Heart left ventricle (tissue), 13 donors: ENCODE measurements around the gene STRADA.

Experiments used
- CTCF ChIP-seq, 12 donors: fragments of 200-600 bp; sonication (generic) in 4 of 12; IDR thresholded peaks; one replicate each; pipeline versions ENCODE4 v1.5.0 to v1.8.0; 2018 to 2022; ENCODE audit warnings: antibody characterized with exemption in 12 of 12, mild to moderate bottlenecking in 5 of 12
- POLR2A ChIP-seq, 2 donors: fragments of 450-650 bp; IDR thresholded peaks; one replicate each; pipeline ENCODE4 v1.6.1; 2017; ENCODE audit warnings: antibody characterized with exemption in 2 of 2, mild to moderate bottlenecking in 2 of 2, moderate library complexity in 2 of 2
- donor health status: ischemic (EF 13 %, LVEDD 7.1; RV severe dilation, severe dysfunction).
- donor health status: DM: no; HTN: yes; CAD: no.
- donor health status: DM: no; HTN: no; CAD: no.
- donor health status: ischemic (EF 25% LVEDD 6.9; RV normal size, moderate dysfunction).
- donor health status: ischemic (EF 25% LVEDD 5.7; RV mildly dilated, moderate dysfunction).
- donor health status: ischemic (EF 35%, LVEDD 5.7; RV mildly dilated, moderate dysfunction).
- donor health status: nonischemic (EF 11% LVEDD 7.7; RV severe dilation, severe dysfunction).
- donor health status: DM: yes; HTN: yes; CAD: no.
- donor health status: PGD.
- donor health status: ischemic (EF 29% LVEDD 5.4; RV normal size, mild dysfunction).
- donor health status: nonischemic (EF 23%, LVEDD 6.1; RV moderate dilation, normal function).

- TF ChIP-seq CTCF (IDR thresholded peaks at IDR 0.05) = no peak
- TF ChIP-seq POLR2A (IDR thresholded peaks at IDR 0.05) = no peak
Measured at GRCh38 chr17:63698886-63699637, 42.5 kb downstream of the STRADA start.
